Measurements from ENCODE around the gene FBXW10. TPM values are rescaled to one million over a fixed set of nuclear protein-coding genes. Genes with fewer than 3 reads are reported as not detected.
"Not testable (repeated sequence)": the region's sequence is repeated elsewhere in the genome, so short reads cannot be mapped to it uniquely, and the experiment has no call there.

The FBXW10 gene
- total RNA-seq, 1 experiment from 2014 or later, result not detected

DNA sequence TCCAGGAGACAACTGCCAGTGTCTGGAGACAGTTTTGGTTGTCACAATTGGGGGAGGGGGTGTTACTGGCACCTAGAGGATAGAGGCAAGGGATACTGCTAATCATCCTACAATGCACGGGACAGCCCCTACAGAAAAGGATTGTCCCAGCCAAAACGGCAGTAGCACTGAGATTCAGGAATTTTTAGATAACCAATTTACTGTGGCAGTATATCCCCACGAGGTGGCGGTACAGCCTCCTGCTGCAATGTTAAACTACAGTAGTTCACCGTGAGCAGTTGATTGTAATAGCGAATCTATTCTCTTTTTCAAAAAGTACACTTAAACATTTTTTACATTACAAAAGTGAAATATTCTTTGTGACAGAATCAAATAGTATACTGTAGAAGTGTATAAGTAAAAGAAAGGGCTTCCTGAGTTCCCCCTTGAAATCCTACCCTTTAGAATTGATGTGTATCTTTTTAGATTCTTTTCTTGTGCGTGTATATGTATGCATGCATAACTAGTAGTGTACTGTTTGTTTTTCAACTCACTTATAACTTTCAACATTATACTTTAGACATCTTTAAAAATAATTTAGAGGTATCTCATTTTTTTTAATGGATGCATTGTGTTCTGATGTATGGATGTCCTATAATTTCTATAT is 31.4 kb upstream of the FBXW10 start:
- POLR2A ChIA-PET (ENCODE audit: low non-redundant PET); CTCF ChIA-PET; H3K4me1 ChIP-seq (ENCODE audit: insufficient read depth, low read length, poor library complexity, severe bottlenecking); BruUV-seq (replicated peaks); H3K27ac ChIP-seq (ENCODE audit: low read depth, low read length, poor library complexity, severe bottlenecking); H3K4me3 ChIP-seq (ENCODE audit: low read depth, low read length, poor library complexity, severe bottlenecking); H3K36me3 ChIP-seq (ENCODE audit: insufficient read depth, low read length, poor library complexity, severe bottlenecking); H3K9me3 ChIP-seq (ENCODE audit: low read depth, low read length, poor library complexity, severe bottlenecking); intact Hi-C loops (cut with micrococcal nuclease; ENCODE audit: unreplicated experiment); H3K27me3 ChIP-seq (replicated peaks; ENCODE audit: insufficient read depth, low read depth, low read length, poor library complexity): not testable (repeated sequence)
- peak; percentile 61 for DNase-seq (ENCODE audit: low spot score)
- TF ChIP-seq, protein P1, sequence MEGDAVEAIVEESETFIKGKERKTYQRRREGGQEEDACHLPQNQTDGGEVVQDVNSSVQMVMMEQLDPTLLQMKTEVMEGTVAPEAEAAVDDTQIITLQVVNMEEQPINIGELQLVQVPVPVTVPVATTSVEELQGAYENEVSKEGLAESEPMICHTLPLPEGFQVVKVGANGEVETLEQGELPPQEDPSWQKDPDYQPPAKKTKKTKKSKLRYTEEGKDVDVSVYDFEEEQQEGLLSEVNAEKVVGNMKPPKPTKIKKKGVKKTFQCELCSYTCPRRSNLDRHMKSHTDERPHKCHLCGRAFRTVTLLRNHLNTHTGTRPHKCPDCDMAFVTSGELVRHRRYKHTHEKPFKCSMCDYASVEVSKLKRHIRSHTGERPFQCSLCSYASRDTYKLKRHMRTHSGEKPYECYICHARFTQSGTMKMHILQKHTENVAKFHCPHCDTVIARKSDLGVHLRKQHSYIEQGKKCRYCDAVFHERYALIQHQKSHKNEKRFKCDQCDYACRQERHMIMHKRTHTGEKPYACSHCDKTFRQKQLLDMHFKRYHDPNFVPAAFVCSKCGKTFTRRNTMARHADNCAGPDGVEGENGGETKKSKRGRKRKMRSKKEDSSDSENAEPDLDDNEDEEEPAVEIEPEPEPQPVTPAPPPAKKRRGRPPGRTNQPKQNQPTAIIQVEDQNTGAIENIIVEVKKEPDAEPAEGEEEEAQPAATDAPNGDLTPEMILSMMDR (conservative IDR thresholded peaks at IDR 0.05; ENCODE audit: low read depth, low read length), result peak; percentile 50

DNA sequence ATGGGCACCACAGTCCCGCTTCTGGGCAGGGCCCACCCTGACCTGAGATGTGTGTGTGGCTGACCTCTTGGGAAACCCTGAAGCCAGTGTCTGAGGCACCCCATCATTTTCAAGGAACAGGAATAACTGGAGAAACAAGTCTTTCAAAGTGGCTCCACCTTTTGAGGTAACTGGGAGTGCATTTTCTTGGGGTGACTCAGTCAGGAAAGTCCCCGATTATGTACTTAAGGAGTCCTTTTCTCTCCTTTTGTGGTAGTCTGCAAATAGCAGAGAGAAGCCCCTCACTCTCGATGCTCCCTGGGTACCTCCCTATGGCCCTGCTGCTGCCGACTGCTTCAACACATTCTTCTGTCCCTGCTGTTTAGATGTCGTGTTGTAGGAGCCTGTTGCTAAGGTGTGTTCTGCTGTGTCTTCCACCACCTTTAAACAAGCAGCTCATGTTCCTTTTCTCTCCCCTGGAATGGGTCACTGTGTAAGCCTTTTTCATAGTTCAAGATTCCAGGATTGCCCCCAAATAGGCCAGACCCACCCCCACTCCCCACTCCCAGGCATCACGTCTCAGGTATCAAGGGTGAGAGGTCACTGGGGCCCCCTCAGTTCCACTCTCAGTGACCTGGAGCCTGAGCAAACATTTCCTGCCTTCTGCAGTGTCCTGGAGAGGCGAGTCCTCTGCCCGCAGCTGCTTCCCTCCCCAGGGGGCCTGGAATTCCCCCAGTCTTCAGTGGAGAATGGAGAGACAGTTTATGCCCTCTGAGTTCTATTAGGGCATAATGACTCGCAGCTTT is 25.0 kb upstream of the FBXW10 start:
- CTCF ChIA-PET; BruUV-seq (replicated peaks): not testable (repeated sequence)

DNA sequence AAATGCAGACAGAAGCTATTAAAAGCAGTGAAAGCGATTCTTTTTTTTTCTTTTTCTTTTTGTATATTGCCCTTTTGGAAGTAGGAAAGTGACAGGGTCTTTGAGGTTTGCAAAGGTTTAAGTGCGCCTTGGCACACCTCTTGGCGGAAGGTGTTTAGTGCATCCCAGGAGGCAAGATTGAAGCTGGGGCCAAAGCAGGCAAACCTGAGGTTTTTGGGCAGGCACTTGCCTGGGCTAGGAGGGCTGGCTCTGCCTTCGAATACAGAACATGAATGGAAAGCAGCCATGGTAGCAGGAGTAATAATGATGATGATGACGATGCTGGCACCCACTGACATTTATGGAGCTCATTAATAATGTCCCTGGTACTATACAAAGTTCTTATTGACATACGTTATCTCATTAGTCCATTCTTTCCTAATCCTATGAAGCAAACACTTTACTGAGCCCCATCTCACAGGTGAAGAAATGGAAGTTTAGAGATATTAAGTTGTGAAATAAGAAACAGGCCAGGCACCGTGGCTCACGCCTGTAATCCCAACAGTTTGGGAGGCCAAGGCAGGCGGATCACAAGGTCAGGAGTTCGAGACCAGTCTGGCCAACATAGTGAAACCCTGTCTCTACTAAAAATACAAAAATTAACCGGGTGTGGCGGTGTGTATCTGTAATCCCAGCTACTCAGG is 24.3 kb upstream of the FBXW10 start:
- H3K9me3 ChIP-seq (ENCODE audit: low read depth, low read length, poor library complexity, severe bottlenecking); H3K36me3 ChIP-seq (ENCODE audit: insufficient read depth, low read length, poor library complexity, severe bottlenecking); intact Hi-C loops (cut with micrococcal nuclease; ENCODE audit: unreplicated experiment); DNase-seq (ENCODE audit: low spot score); H3K4me3 ChIP-seq (ENCODE audit: low read depth, low read length, poor library complexity, severe bottlenecking); BruUV-seq (replicated peaks); CTCF ChIA-PET; H3K27ac ChIP-seq (ENCODE audit: low read depth, low read length, poor library complexity, severe bottlenecking); H3K27me3 ChIP-seq (replicated peaks; ENCODE audit: insufficient read depth, low read depth, low read length, poor library complexity); POLR2A ChIA-PET (ENCODE audit: low non-redundant PET): not testable (repeated sequence)
- peaks cover 12% of the 10 kb centered on the region for H3K4me1 ChIP-seq (ENCODE audit: insufficient read depth, low read length, poor library complexity, severe bottlenecking)

More for the DNA sequence above, 25.0 kb upstream of the FBXW10 start:
- H3K27me3 ChIP-seq (replicated peaks; ENCODE audit: insufficient read depth, low read depth, low read length, poor library complexity); intact Hi-C loops (cut with micrococcal nuclease; ENCODE audit: unreplicated experiment); POLR2A ChIA-PET (ENCODE audit: low non-redundant PET); H3K36me3 ChIP-seq (ENCODE audit: insufficient read depth, low read length, poor library complexity, severe bottlenecking); H3K4me3 ChIP-seq (ENCODE audit: low read depth, low read length, poor library complexity, severe bottlenecking); H3K9me3 ChIP-seq (ENCODE audit: low read depth, low read length, poor library complexity, severe bottlenecking); H3K27ac ChIP-seq (ENCODE audit: low read depth, low read length, poor library complexity, severe bottlenecking): not testable (repeated sequence)
- peak; percentile 55 for DNase-seq (ENCODE audit: low spot score)
- H3K4me1 ChIP-seq (ENCODE audit: insufficient read depth, low read length, poor library complexity, severe bottlenecking), result peaks cover 12% of the 10 kb centered on the region

DNA sequence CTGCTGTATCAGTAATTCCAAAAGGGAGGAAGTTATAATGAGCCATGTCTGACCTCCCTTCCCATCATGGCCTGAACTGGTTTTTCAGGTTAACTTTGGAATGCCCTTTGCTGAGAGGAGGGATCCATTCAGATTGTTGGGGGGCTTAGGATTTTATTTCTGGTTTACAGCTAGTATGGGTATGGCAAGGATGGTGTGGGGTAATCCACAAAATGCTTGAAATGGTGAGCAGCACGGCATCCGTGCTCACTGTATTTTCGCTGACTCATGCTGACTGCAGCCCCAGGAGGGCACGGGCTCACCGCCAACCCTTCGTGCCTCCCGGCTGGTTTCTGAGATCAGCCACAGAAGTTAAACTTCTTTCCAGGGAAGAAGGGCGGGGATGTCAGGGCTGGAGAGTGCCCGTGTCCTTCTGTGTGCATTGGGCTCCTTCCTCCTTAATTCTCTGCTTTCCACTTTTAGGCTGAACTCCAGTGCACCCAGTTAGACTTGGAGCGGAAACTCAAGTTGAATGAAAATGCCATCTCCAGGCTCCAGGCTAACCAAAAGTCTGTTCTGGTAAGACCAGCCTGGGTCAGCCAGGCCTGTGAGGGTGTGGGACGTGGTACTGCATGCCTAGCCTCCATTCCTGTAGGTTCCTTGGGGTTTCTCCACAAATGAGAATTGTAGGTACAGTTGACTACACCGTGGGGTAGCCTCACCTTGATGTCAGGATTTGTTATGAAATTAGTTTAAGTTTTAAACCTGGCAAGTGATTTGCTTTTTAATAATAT is 21.9 kb upstream of the FBXW10 start:
- POLR2A ChIA-PET (ENCODE audit: low non-redundant PET); H3K36me3 ChIP-seq (ENCODE audit: insufficient read depth, low read length, poor library complexity, severe bottlenecking); H3K27me3 ChIP-seq (replicated peaks; ENCODE audit: insufficient read depth, low read depth, low read length, poor library complexity); intact Hi-C loops (cut with micrococcal nuclease; ENCODE audit: unreplicated experiment); DNase-seq (ENCODE audit: low spot score); H3K4me3 ChIP-seq (ENCODE audit: low read depth, low read length, poor library complexity, severe bottlenecking); H3K9me3 ChIP-seq (ENCODE audit: low read depth, low read length, poor library complexity, severe bottlenecking); CTCF ChIA-PET; H3K27ac ChIP-seq (ENCODE audit: low read depth, low read length, poor library complexity, severe bottlenecking): not testable (repeated sequence)
- BruUV-seq (replicated peaks), result TSS peak; percentile 83
- H3K4me1 ChIP-seq (ENCODE audit: insufficient read depth, low read length, poor library complexity, severe bottlenecking), result peaks cover 12% of the 10 kb centered on the region

DNA sequence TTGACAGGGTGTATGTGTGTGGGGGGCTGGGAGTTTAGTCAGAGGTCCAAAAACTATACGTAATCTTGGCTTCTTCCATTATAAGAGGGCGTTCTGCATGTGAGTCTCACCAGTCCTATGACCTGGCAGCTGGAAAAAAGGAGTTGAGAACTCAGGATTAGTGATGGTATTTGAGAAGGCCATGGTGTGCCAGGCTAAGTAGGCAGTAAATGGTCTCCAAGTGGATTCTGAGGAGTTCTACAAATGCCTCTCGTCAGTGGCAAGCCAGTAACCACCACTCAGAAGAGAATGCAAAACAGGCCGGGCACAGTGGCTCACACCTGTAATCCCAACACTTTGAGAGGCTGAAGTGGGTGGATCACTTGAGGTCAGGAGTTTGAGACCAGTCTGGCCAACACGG is 21.2 kb upstream of the FBXW10 start:
- H3K36me3 ChIP-seq (ENCODE audit: insufficient read depth, low read length, poor library complexity, severe bottlenecking); H3K9me3 ChIP-seq (ENCODE audit: low read depth, low read length, poor library complexity, severe bottlenecking); BruUV-seq (replicated peaks); H3K4me3 ChIP-seq (ENCODE audit: low read depth, low read length, poor library complexity, severe bottlenecking); H3K27ac ChIP-seq (ENCODE audit: low read depth, low read length, poor library complexity, severe bottlenecking); intact Hi-C loops (cut with micrococcal nuclease; ENCODE audit: unreplicated experiment); H3K27me3 ChIP-seq (replicated peaks; ENCODE audit: insufficient read depth, low read depth, low read length, poor library complexity); POLR2A ChIA-PET (ENCODE audit: low non-redundant PET); CTCF ChIA-PET; DNase-seq (ENCODE audit: low spot score): not testable (repeated sequence)
- peaks cover 12% of the 10 kb centered on the region for H3K4me1 ChIP-seq (ENCODE audit: insufficient read depth, low read length, poor library complexity, severe bottlenecking)

DNA sequence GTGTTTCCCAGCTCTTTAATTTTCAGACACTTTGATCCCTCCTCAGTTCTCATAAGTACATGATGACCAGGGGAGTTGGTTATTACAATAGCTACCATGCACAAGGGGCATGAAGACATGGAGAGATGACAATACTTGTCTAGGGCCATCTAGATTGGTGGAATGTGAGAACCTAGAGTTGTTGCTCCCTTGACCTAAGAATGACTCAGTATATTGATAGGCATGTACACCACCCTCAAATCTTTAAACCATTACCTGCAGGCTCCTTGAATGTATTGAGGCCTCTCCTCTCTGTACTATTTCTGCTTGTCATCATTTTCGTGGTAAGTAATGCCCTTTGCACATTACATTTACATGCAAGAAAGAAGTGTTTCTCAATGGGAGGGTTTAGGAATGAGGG is 20.3 kb upstream of the FBXW10 start:
- H3K4me3 ChIP-seq (ENCODE audit: low read depth, low read length, poor library complexity, severe bottlenecking); H3K36me3 ChIP-seq (ENCODE audit: insufficient read depth, low read length, poor library complexity, severe bottlenecking); CTCF ChIA-PET; intact Hi-C loops (cut with micrococcal nuclease; ENCODE audit: unreplicated experiment); DNase-seq (ENCODE audit: low spot score); H3K27me3 ChIP-seq (replicated peaks; ENCODE audit: insufficient read depth, low read depth, low read length, poor library complexity); H3K9me3 ChIP-seq (ENCODE audit: low read depth, low read length, poor library complexity, severe bottlenecking); H3K27ac ChIP-seq (ENCODE audit: low read depth, low read length, poor library complexity, severe bottlenecking); BruUV-seq (replicated peaks); POLR2A ChIA-PET (ENCODE audit: low non-redundant PET): not testable (repeated sequence)
- H3K4me1 ChIP-seq (ENCODE audit: insufficient read depth, low read length, poor library complexity, severe bottlenecking), result peaks cover 12% of the 10 kb centered on the region

Data from A673 (cell line).